T-helper 2 cell (primary cell): ENCODE measurements around the gene ATP6V0A1.
"Not testable (repeated sequence)": the region's sequence is repeated elsewhere in the genome, so short reads cannot be mapped to it uniquely, and the experiment has no call there.

Source experiments
- DNase-seq, 5 experiments: peaks; one replicate each; pipeline versions ENCODE4 v3.0.0 to v3.0.0-alpha.2; 2012 to 2022

ATP6V0A1 gene

GRCh38 chr17:42477824-42478223, 19.1 kb downstream of the ATP6V0A1 start:
- DNase-seq: not testable (repeated sequence)

GRCh38 chr17:42484304-42484703, 25.6 kb downstream of the ATP6V0A1 start:
- peak in 4 of 5 experiments; percentile 36 to 95 (median 68) for DNase-seq

GRCh38 chr17:42485680-42486079, 27.0 kb downstream of the ATP6V0A1 start:
- DNase-seq: no peak

GRCh38 chr17:42488032-42488431, 29.4 kb downstream of the ATP6V0A1 start:
- DNase-seq: no peak

GRCh38 chr17:42493319-42493718, 34.6 kb downstream of the ATP6V0A1 start:
- no peak for DNase-seq

GRCh38 chr17:42494673-42495072, 36.0 kb downstream of the ATP6V0A1 start:
- no peak for DNase-seq

GRCh38 chr17:42498828-42499227, 40.1 kb downstream of the ATP6V0A1 start:
- DNase-seq: no peak

- DNase-seq: no peak
These were observed 43.4 kb downstream of the ATP6V0A1 start for GRCh38 chr17:42502091-42502490.

- no peak for DNase-seq
These were observed 44.2 kb downstream of the ATP6V0A1 start for GRCh38 chr17:42502926-42503325.

GRCh38 chr17:42507671-42508070, 49.0 kb downstream of the ATP6V0A1 start:
- no peak for DNase-seq

- no peak for DNase-seq
These were observed 49.9 kb downstream of the ATP6V0A1 start for GRCh38 chr17:42508426-42509165.

- no peak for DNase-seq
These were observed 50.7 kb downstream of the ATP6V0A1 start for GRCh38 chr17:42509409-42509808.

GRCh38 chr17:42509841-42510240, 51.2 kb downstream of the ATP6V0A1 start:
- DNase-seq: no peak

GRCh38 chr17:42512246-42512645, 53.6 kb downstream of the ATP6V0A1 start:
- DNase-seq: no peak

GRCh38 chr17:42512733-42513251, 54.1 kb downstream of the ATP6V0A1 start:
- no peak for DNase-seq

GRCh38 chr17:42513686-42514085, 55.0 kb downstream of the ATP6V0A1 start:
- DNase-seq: no peak

- DNase-seq: no peak
These were observed 55.6 kb downstream of the ATP6V0A1 start for GRCh38 chr17:42514279-42514678.

- DNase-seq: no peak
These were observed 56.2 kb downstream of the ATP6V0A1 start for GRCh38 chr17:42514867-42515266.

GRCh38 chr17:42517516-42517915, 58.8 kb downstream of the ATP6V0A1 start:
- DNase-seq: peak; percentile 61 to 76 (median 66)

- no peak for DNase-seq
These were observed 59.5 kb downstream of the ATP6V0A1 start for GRCh38 chr17:42518046-42518754.

- DNase-seq: no peak
These were observed 60.3 kb downstream of the ATP6V0A1 start for GRCh38 chr17:42518755-42519545.

GRCh38 chr17:42519546-42520491, 61.1 kb downstream of the ATP6V0A1 start:
- DNase-seq: no peak
